T1000 (cell line): ENCODE data around the gene KMO.

Experiments
- DNase-seq: peaks from one replicate; lab custom pipeline; 2025; ENCODE audit warnings: mixed read lengths; lab: John Stamatoyannopoulos, UW

Gene KMO

DNA sequence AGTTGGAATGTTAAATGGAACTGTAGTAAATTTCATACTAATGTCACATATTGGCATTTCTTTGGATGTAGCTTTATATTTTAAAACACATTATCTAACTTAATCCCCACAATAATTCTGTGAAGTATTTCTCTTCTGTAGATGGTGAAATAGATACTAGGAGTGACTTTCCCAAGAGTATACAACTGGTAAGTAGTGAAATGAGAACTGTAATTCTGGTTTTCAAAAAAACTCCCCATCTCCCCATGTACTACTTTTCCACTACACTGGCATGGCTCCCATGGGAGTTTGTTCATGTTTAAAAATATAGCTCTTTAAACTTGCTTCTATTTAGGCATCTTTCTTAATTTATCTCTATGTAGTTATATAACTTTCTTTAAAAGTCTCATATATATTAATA, 97.8 kb downstream of the KMO start:
- no peak for DNase-seq

DNA sequence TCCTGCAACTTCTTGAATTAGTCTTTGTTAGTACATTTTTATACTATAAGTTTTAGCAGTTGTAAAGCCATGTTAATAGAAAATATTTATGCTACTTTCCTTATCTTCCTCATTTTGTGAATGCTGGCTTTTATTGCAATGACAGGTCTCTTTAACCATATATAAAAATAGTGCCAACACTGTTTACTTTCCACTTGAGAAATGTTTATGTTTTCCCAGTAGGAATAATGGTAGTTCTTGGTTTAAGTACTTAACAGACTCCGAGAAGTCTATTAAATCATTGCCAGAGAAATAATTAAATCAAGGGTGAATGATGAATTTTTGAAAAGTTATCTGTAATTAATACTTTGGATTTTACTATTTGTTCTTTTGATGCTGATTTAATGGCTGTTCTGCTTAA, 98.3 kb downstream of the KMO start:
- DNase-seq: no peak

- no peak for DNase-seq
Measured at GRCh38 chr1:241630899-241631298, 98.7 kb downstream of the KMO start.

GRCh38 chr1:241631674-241632073, 99.5 kb downstream of the KMO start:
- no peak for DNase-seq

GRCh38 chr1:241632987-241633386, 100.8 kb downstream of the KMO start:
- DNase-seq: no peak

DNA sequence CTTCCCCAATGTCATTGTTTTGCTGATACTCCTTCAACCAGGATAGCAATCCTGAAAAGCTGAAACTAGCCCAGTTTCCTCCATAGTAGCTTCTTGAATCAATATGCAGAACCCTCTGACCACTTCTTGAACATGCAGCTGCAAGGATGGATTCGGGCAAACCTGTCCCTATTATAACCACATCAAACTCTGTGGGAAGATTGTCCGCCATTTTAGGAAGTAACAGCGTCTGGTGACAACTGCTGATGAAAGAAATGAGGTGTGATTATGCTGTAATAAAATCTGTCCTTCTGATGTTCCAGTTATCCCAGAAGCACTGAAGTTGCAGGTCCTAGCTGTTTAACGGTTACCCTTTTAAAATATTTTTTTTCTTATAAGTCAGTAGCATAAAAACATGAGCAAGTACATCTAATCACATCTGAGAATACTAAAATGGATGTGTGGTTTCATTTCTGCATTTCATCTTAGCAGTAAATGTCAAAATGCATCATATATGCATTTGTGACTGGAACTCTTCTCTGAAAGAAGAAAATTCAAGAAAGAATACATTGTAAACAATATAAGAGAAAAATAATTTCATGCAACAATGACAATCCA, 103.5 kb downstream of the KMO start:
- DNase-seq: no peak

DNA sequence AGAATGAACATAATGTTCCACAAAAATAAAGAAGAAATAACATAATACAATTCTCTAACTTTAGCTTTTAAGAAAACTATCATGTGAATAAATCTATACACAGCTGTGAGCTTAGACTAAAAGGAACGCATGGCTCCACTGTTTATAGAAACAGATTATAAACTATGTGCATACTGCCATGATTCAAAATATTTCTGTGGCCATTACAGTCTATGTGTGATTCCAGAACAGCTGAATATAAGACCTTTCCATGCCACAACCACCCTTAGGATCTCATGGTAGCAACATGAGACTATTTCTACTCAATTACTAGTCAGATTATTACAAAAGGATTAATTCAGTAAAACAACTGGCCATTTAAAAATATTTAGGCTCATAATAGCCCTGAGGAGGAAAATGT, 104.1 kb downstream of the KMO start:
- no peak for DNase-seq

GRCh38 chr1:241637046-241637590, 104.9 kb downstream of the KMO start:
- no peak for DNase-seq

GRCh38 chr1:241637604-241638003, 105.4 kb downstream of the KMO start:
- no peak for DNase-seq

DNA sequence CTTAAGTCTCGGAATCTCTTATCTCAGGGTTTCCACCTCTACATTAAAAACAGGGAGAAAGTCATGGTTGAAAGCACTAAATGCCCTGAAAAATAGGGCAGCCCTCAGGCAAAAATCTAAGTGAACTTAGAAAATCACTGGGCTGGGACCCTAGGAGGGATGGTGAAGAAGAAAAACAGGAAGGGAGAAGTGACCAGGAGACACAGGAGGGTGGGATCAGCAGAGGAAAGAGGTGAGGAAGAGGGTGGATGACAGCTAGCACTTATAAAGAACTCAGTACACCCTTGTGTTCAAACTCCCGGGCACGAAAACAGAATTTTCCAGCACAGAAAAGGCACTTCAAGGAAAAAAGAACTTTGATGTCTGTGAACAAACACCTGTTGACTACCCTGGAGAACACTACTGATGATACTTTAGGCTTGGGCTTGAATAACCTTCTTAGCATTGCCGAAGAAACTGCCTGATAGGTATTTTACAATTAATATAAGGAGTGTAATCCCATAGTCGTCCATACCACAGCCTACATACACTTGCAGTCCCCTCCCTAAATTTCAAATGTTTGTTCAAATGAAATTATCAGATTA, 106.0 kb downstream of the KMO start:
- DNase-seq: no peak

- no peak for DNase-seq
Measured at GRCh38 chr1:241638909-241639622, 106.9 kb downstream of the KMO start.

GRCh38 chr1:241639623-241640148, 107.5 kb downstream of the KMO start:
- DNase-seq: no peak

- peak; percentile 72 for DNase-seq
Measured at GRCh38 chr1:241640149-241640866, 108.1 kb downstream of the KMO start, which contains the start of the genes CHML and OPN3. TSS of gene CHML (minus strand) at chr1:241640369. CDS start at chr1:241635766, 4,603 bp downstream. TSS of gene OPN3 (minus strand) at chr1:241640369. CDS start at chr1:241640254, 115 bp downstream.

GRCh38 chr1:241640867-241641622, 108.9 kb downstream of the KMO start:
- DNase-seq: no peak

DNA sequence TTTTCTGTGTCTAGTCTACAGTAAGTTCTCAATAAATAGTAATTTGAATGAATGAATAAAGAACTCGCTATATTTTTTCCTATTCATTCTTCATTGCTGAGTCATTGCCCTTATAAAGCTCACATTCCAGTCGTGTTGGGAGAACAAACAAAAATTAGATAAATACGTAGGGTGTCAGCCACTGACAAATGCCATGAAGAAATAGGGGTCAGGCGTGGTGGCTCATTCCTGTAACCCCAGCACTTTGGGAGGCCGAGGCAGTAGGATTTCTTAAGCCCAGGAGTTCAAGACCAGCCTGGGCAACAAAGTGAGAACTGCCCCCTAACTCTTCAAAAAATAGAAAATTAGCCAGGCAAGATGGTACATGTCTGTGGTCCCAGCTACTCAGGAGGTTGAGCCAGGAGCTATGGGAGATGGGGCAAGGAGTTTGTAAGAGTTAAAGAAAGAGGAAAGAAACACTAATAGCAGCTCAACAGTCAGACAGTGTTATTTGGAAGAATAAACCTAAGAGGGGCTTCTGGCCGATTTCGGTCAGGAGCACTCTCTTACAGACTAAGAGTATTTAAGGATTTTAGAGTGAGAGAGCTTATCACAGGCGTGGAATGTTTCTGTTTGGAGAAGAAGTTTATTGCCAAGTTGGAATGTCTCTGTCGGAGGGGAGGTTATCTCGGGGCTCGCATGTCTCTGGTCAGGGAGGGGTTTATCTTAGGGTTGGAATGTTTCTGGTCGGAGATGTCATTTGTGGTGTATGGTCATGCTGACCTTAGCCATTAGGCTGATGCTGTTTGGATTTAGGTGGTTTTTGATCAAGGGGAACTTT, 109.8 kb downstream of the KMO start:
- DNase-seq: peak; percentile 26

DNA sequence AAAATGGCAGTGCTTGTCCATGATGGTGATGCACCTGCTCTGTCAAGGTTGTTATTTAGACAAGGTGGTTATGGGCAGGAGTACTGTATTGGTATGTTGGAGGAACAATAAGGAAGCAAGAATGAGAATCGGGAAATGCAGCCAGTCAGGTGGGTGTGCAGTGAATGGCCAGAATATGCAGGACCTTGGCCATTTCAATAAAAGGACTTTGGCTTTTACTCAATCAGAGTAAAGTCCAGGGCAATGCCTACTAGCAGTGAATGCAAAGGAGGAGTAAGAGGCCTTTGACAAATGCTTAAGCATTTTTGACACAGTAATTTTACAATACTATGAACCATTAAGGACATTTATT, 110.4 kb downstream of the KMO start:
- DNase-seq: no peak

- DNase-seq: no peak
Measured at GRCh38 chr1:241644259-241644658, 112.1 kb downstream of the KMO start.

DNA sequence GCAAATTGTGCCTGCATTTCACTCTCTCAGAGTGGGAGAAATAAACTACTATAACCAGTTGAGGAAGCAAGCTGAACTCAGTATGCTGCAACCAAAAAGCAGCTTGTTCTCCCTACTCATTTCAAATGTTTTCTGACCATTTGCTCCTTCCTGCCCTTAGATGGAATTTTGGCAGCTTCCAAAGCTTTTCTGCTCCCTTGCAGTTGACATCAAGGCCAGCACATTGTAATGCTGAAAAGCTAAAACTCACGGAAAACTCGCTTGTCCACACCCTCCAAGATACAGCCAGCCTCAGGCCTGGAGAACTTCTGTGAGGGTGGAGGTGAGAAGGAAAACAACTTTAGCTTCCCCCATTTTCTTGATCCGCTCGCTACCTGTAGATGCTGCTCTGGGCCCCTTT, 113.0 kb downstream of the KMO start:
- DNase-seq: no peak
